Muscle of back (tissue), 11 donors: ENCODE measurements around the gene CDK15. TPM values are rescaled to one million over a fixed set of nuclear protein-coding genes. Genes with fewer than 3 reads are reported as not detected.

Experiments
- DNase-seq, 3 donors: peaks; one replicate each; pipeline versions ENCODE4 v3.0.0 to v3.0.0-alpha.2; 2013
- polyA plus RNA-seq, 10 donors: library from polyadenylated mRNA; unstranded; fragments of 120-200 nt; gene quantifications; one replicate each; pipeline ENCODE4 v1.2.1, GENCODE V29; 2013; ENCODE audit not compliant: insufficient read length in 10 of 10

CDK15 gene
- polyA plus RNA-seq, 10 donors = 0.67 to 2.7 (median 1.2) TPM

GRCh38 chr2:201907563-201907881, 101.2 kb downstream of the CDK15 start:
- DNase-seq = no peak

GRCh38 chr2:201908901-201909300, 102.6 kb downstream of the CDK15 start:
- DNase-seq = no peak

- DNase-seq = peak in 2 of 3 donors; percentile 27 to 87
Observed at GRCh38 chr2:201909348-201909747, 103.0 kb downstream of the CDK15 start.

- peak in 2 of 3 donors; percentile 33 to 81 for DNase-seq
Observed at GRCh38 chr2:201909961-201910361, 103.6 kb downstream of the CDK15 start.

GRCh38 chr2:201911372-201911771, 105.0 kb downstream of the CDK15 start:
- no peak for DNase-seq

- DNase-seq = no peak
Observed at GRCh38 chr2:201913201-201913600, 106.9 kb downstream of the CDK15 start.

GRCh38 chr2:201915446-201915845, 109.1 kb downstream of the CDK15 start:
- no peak for DNase-seq

GRCh38 chr2:201916565-201916964, 110.2 kb downstream of the CDK15 start:
- no peak for DNase-seq

- peak in 1 of 3 donors; percentile 77 for DNase-seq
Observed at GRCh38 chr2:201918616-201919307, 112.4 kb downstream of the CDK15 start.

- no peak for DNase-seq
Observed at GRCh38 chr2:201919308-201919634, 112.9 kb downstream of the CDK15 start.

- DNase-seq = no peak
Observed at GRCh38 chr2:201923436-201924328, 117.3 kb downstream of the CDK15 start.

- DNase-seq = no peak
Observed at GRCh38 chr2:201924453-201924852, 118.1 kb downstream of the CDK15 start.

GRCh38 chr2:201925056-201925455, 118.7 kb downstream of the CDK15 start:
- DNase-seq = no peak

GRCh38 chr2:201926067-201926466, 119.7 kb downstream of the CDK15 start:
- DNase-seq = peak in 1 of 3 donors; percentile 46

- DNase-seq = no peak
Observed at GRCh38 chr2:201928363-201928762, 122.0 kb downstream of the CDK15 start.

- DNase-seq = no peak
Observed at GRCh38 chr2:201929281-201930026, 123.1 kb downstream of the CDK15 start.

- no peak for DNase-seq
Observed at GRCh38 chr2:201930043-201930442, 123.7 kb downstream of the CDK15 start.

- DNase-seq = no peak
Observed at GRCh38 chr2:201930831-201931230, 124.5 kb downstream of the CDK15 start.

- DNase-seq = no peak
Observed at GRCh38 chr2:201931475-201931874, 125.1 kb downstream of the CDK15 start.

- no peak for DNase-seq
Observed at GRCh38 chr2:201931951-201932350, 125.6 kb downstream of the CDK15 start.

- peak in 1 of 3 donors; percentile 31 for DNase-seq
Observed at GRCh38 chr2:201932511-201932910, 126.2 kb downstream of the CDK15 start.

- peak; percentile 61 to 67 (median 66) for DNase-seq
Observed at GRCh38 chr2:201933792-201934237, 127.5 kb downstream of the CDK15 start.
